Measurements from ENCODE around the gene BLACAT1.
A peak's percentile ranks its signal among the peaks of the same experiment; 100 is the strongest.

The BLACAT1 gene

DNA sequence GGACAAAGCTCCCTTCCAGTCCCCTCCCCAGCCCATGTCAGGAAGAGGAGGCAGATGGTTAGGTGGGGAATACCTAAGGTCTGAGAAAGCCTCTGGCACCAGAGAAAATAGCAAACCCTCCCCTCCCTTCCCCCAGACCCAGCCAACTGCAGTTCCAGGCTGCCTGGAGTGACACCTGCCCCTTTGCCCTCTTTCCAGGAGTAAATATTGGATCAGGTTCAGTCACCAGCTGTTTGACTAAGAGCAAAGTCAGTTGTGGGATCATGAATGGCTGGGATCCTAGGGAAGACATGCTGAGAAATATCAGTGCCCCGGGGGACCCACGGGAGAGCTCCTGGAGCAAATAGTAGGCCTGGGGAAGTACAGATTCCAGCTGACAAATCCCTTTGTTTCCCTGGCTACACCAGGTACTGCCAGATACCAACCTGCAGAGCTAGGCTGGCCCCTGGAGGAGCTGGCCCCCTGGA, 36.4 kb upstream of the BLACAT1 start:
- TF ChIP-seq POLR2AphosphoS5 (IDR thresholded peaks at IDR 0.05; ENCODE audit: low read depth) (no peak), SPI1 (IDR thresholded peaks at IDR 0.05; ENCODE audit: borderline replicate concordance, low read depth) (no peak), REST (IDR thresholded peaks at IDR 0.05; ENCODE audit: insufficient replicate concordance, low read depth) (no peak), GABPA (IDR thresholded peaks at IDR 0.05; ENCODE audit: low read depth) (no peak)
- TF ChIP-seq, protein P1, sequence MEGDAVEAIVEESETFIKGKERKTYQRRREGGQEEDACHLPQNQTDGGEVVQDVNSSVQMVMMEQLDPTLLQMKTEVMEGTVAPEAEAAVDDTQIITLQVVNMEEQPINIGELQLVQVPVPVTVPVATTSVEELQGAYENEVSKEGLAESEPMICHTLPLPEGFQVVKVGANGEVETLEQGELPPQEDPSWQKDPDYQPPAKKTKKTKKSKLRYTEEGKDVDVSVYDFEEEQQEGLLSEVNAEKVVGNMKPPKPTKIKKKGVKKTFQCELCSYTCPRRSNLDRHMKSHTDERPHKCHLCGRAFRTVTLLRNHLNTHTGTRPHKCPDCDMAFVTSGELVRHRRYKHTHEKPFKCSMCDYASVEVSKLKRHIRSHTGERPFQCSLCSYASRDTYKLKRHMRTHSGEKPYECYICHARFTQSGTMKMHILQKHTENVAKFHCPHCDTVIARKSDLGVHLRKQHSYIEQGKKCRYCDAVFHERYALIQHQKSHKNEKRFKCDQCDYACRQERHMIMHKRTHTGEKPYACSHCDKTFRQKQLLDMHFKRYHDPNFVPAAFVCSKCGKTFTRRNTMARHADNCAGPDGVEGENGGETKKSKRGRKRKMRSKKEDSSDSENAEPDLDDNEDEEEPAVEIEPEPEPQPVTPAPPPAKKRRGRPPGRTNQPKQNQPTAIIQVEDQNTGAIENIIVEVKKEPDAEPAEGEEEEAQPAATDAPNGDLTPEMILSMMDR (IDR thresholded peaks at IDR 0.05; ENCODE audit: insufficient read depth, low read length): no peak
- no peak overlapping the region for H3K4me3 ChIP-seq (replicated peaks; ENCODE audit: insufficient read depth, low read length)
- H3K27me3 ChIP-seq (ENCODE audit: insufficient read depth, poor library complexity, severe bottlenecking): peaks cover 9% of the 10 kb centered on the region
- H3K27ac ChIP-seq (replicated peaks): no peak overlapping the region
- DNase-seq (ENCODE audit: low read depth in 1 of 2, low spot score in 1 of 2): no peak

- no peak for DNase-seq (ENCODE audit: low read depth in 1 of 2, low spot score in 1 of 2)
- Histone ChIP-seq H3K27me3 (ENCODE audit: insufficient read depth, poor library complexity, severe bottlenecking) (peaks cover 9% of the 10 kb centered on the region), H3K27ac (replicated peaks) (no peak overlapping the region), H3K4me3 (replicated peaks; ENCODE audit: insufficient read depth, low read length) (no peak overlapping the region)
- TF ChIP-seq GABPA (IDR thresholded peaks at IDR 0.05; ENCODE audit: low read depth): no peak
- no peak for TF ChIP-seq REST (IDR thresholded peaks at IDR 0.05; ENCODE audit: insufficient replicate concordance, low read depth)
- no peak for TF ChIP-seq SPI1 (IDR thresholded peaks at IDR 0.05; ENCODE audit: borderline replicate concordance, low read depth)
- TF ChIP-seq, protein P1 (IDR thresholded peaks at IDR 0.05; ENCODE audit: insufficient read depth, low read length): no peak
- TF ChIP-seq POLR2AphosphoS5 (IDR thresholded peaks at IDR 0.05; ENCODE audit: low read depth): no peak
These were observed 35.9 kb upstream of the BLACAT1 start for GRCh38 chr1:205491794-205492193.

DNA sequence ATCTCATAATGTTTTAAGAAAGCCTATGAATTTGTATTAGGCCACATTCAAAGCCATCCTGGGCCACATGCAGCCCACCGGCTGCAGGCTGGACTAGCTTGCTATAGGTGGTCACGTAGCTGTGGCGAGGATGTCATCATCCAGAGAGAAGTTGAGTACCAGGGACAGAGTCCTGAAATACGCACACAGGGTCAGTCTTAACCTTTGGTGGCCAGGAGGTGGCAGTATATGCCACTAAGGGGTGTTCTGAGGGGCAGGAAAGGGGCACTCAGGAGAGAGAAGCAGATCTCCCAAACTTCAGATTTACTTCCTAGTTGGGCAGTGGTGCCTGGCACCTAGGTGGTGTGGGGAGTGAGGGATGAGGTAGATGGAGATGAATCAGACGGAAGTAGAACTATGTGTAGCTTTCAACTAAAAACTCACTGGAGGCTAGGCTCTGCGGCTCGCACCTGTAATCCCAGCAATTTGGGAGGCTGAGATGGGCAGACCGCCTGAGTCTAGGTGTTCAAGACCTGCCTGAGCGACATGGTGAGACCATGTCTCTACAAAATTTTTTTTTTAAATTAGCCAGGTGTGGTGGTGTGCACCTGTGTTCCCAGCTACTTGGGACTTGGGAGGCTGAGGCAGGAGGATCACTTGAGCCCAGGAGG, 32.4 kb upstream of the BLACAT1 start:
- Histone ChIP-seq H3K27ac (replicated peaks) (no peak overlapping the region), H3K4me3 (replicated peaks; ENCODE audit: insufficient read depth, low read length) (no peak overlapping the region), H3K27me3 (ENCODE audit: insufficient read depth, poor library complexity, severe bottlenecking) (peaks cover 16% of the 10 kb centered on the region)
- DNase-seq (ENCODE audit: low read depth in 1 of 2, low spot score in 1 of 2): peak in 1 of 2 experiments; percentile 34
- no peak for TF ChIP-seq GABPA (IDR thresholded peaks at IDR 0.05; ENCODE audit: low read depth)
- TF ChIP-seq REST (IDR thresholded peaks at IDR 0.05; ENCODE audit: insufficient replicate concordance, low read depth): peak; percentile 89
- TF ChIP-seq, protein P1 (IDR thresholded peaks at IDR 0.05; ENCODE audit: insufficient read depth, low read length): peak; percentile 80
- TF ChIP-seq POLR2AphosphoS5 (IDR thresholded peaks at IDR 0.05; ENCODE audit: low read depth): no peak
- no peak for TF ChIP-seq SPI1 (IDR thresholded peaks at IDR 0.05; ENCODE audit: borderline replicate concordance, low read depth)

Measured in HL-60 (cell line).